Measurements from ENCODE around the gene ADCK2.
"Not testable (repeated sequence)": the region's sequence is repeated elsewhere in the genome, so short reads cannot be mapped to it uniquely, and the experiment has no call there.

ADCK2 gene

DNA sequence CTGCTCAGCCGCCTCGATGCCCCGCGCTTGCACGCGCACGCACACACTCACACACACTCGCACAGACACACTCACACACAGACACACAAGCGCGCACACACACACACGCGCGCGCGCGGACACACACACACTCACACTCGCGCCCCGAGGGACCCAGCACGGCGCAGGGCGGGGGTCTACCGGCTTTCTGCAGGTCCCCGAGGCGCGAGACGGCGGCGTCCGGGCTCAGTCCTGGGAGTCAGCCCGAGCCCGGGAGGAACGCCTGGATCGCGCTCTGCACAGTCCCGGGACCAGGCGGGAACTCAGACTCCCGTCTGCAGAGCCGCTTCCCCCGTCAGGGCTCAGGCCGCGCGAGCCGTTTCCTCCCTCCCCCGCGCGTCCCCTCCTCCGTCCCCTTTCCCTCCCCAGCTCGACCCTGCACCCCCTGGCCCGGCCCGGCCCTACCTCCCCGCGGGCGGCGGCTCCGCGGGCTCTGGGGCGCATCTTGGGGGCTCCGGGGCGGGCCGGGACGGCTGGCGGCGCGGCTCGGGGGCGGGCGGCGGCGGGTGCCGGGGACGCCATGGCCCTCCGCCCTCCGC lies 32.6 kb upstream of the ADCK2 start:
- Mint-ChIP-seq H3K27ac (no peak overlapping the region), H3K9me3 (peaks cover 7% of the 10 kb centered on the region), H3K4me1 (peaks cover 15% of the 10 kb centered on the region), H3K4me3 (peak overlapping the region; percentile 84), H3K27me3 (peaks cover 32% of the 10 kb centered on the region), H3K36me3 (peaks cover 8% of the 10 kb centered on the region)
- DNase-seq (ENCODE audit: low spot score in 2 of 2) (peak in 1 of 2 donors; percentile 33), ATAC-seq (ENCODE audit: low read depth) (peak; percentile 46)

DNA sequence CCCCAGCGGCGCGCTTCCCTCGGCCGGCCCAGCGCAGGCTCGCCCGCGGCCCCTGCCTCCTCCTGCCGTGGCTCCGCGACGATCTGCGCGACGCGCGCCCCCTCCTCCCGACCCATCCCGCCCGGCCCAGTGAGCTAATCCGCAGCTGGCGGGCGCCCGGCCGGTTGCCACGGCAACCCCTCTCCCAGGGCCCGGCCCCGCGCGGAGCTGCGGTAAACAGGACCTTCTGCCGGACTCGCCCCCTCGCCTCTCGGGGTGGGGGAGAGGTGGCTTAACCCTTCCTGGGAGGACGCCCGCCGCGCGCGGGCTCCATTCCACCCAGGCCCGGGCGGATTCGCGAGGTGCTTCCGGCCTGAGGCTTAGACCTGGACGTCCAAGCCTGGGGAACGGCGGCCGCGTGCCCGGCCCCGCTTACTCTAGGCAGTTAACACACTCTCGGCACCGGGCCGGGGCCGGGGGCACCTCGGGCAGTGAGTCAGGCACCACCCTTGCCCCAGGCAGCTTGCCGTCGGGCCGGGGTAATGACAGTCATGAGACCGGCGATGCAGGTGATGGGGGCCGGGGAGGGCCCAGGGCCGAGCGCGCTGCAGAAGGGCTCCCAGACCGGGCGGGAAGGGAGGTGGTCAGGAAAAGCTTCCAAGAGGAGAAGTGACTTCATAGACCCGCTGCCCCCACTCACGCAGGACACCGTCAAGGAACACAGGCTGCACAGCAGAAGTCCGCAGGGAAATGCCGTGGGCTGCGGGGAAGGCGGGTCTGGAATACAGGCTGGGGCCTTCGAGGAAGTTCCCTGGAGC lies 31.8 kb upstream of the ADCK2 start, which contains the start of gene DENND2A:
DENND2A (minus strand) TSS at position 87 of the 797 bp plus-strand sequence. CDS start 38,416 bp downstream, outside the sequence.
- peak within 1 kb of the TSS; percentile 84 for H3K4me3 Mint-ChIP-seq
- peaks cover 7% of the 10 kb centered on the region for H3K9me3 Mint-ChIP-seq
- no peak within 1 kb of the TSS for H3K27ac Mint-ChIP-seq
- peaks cover 8% of the 10 kb centered on the region for H3K36me3 Mint-ChIP-seq
- peaks cover 30% of the 10 kb centered on the region for H3K27me3 Mint-ChIP-seq
- peaks cover 15% of the 10 kb centered on the region for H3K4me1 Mint-ChIP-seq
- DNase-seq (ENCODE audit: low spot score in 2 of 2), result peak in 1 of 2 donors; percentile 43
- ATAC-seq (ENCODE audit: low read depth), result peak; percentile 42

DNA sequence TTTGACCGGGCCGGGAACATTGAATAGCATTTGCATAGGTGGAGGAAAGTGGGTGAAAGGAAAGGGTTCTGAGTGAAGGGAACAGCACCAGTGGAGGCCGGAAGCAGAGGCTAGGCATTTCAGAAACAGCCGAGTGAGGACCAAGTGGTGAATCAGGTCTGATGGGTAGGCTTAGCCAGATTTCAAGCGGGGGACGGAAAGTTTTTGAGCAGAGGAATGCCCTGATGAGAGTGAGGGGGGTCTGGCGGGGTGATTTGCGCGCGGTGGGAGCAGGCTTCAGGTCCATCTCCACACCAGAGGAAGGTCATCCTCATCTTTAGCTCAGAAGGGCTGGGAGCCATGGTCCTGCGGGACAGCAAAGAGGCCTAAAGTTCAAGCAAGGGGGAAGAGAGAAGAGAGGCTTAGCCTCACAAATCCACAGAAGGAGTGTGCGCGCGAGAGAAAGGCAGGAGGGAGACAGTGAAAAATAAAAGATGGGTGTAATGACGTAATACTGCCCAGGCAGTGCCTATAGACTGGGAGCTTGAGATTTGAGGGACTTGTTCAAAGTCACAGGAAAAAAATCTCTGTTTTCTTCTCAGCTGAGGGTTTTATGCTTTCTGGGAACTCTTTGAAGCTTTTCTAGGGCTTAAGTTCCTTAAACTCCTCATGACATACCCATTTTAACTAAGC lies 31.1 kb upstream of the ADCK2 start:
- DNase-seq (ENCODE audit: low spot score in 2 of 2) (no peak), ATAC-seq (ENCODE audit: low read depth) (no peak)
- H3K36me3 Mint-ChIP-seq, result peaks cover 8% of the 10 kb centered on the region
- H3K4me1 Mint-ChIP-seq, result peaks cover 17% of the 10 kb centered on the region
- peaks cover 7% of the 10 kb centered on the region for H3K9me3 Mint-ChIP-seq
- peak overlapping the region; percentile 67 for H3K4me3 Mint-ChIP-seq
- no peak overlapping the region for H3K27ac Mint-ChIP-seq
- H3K27me3 Mint-ChIP-seq, result peaks cover 30% of the 10 kb centered on the region

DNA sequence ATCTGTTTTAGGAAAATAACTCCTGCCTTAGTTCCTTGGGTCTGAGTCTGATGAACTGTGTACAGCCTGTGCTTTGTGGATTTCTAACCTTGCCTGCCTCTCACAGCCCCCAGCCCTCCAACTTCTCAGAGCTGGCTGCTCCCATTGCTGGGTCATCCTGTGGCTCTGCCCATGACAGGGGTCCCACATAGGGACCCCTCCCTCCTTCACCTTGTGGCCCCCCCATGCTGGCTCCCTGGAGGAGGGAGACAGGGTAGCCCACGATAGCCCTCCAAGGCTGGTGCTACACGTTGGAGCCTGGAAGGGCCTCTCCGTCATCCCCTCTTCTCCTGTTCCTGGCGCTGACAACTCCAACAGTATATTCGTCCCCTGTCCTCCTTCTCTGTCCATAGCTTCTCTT lies 29.3 kb upstream of the ADCK2 start:
- DNase-seq (ENCODE audit: low spot score in 2 of 2), result no peak
- Mint-ChIP-seq H3K4me1 (peaks cover 22% of the 10 kb centered on the region), H3K27ac (no peak overlapping the region), H3K4me3 (no peak overlapping the region), H3K27me3 (peaks cover 22% of the 10 kb centered on the region), H3K36me3 (peaks cover 8% of the 10 kb centered on the region), H3K9me3 (peaks cover 7% of the 10 kb centered on the region)
- no peak for ATAC-seq (ENCODE audit: low read depth)

DNA sequence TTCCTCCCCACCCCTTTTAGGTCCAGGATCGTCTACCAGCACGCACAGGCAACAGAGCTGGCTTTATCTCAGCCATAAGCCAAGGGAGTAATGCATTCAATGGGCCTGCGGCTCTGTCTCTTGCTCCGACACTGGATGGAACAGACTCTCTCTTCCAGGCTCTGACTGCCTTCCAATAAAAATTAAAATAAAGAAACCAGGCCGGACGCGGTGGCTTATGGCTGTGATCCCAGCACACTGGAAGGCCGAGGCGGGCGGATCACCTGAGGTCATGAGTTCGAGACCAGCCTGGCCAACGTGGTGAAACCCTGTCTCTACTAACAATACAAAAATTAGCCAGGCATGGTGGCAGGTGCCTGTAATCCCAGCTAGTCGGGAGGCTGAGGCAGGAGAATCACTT lies 28.0 kb upstream of the ADCK2 start:
- H3K27ac Mint-ChIP-seq; H3K4me3 Mint-ChIP-seq; ATAC-seq (ENCODE audit: low read depth); DNase-seq (ENCODE audit: low spot score in 2 of 2); H3K36me3 Mint-ChIP-seq; H3K9me3 Mint-ChIP-seq: not testable (repeated sequence)
- Mint-ChIP-seq H3K4me1 (peaks cover 16% of the 10 kb centered on the region), H3K27me3 (peaks cover 17% of the 10 kb centered on the region)

DNA sequence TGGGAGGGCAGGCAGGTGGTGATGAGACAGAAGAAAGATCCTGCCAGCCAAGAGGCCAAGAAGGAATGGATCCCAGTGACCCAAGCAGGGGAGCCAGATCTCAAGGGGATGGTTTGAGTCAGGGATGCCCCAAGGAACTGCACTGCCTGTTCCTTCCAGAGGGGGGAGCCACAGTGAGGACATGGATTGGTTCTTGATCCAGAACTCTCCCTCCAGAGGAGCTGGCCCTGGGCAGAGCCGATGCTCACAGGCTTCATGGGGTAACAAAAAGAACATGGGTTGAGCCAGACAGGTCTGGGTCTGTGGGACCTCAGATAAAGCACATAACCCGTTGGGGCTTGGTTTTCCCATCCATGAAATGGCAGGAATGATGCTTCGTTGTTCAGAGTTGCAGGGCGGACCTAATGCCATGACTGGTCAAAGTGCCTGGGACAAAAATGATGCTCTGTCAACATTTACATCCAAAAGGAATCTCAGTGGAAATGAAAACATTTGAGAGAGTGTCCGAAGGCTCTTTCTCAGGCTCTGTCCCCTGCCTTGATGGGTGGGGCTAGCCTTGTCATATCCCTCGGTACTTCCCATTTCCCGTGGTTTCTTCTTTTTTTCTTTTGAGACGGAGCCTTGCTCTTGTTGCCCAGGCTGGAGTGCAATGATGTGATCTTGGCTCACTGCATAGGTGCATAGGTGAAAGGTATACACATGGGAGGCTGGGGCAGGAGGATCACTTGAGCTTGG lies 27.4 kb upstream of the ADCK2 start:
- Mint-ChIP-seq H3K9me3 (peaks cover 7% of the 10 kb centered on the region), H3K4me3 (no peak overlapping the region), H3K27ac (no peak overlapping the region), H3K4me1 (peaks cover 13% of the 10 kb centered on the region), H3K36me3 (peaks cover 8% of the 10 kb centered on the region), H3K27me3 (peaks cover 14% of the 10 kb centered on the region)
- ATAC-seq (ENCODE audit: low read depth) (no peak), DNase-seq (ENCODE audit: low spot score in 2 of 2) (no peak)

DNA sequence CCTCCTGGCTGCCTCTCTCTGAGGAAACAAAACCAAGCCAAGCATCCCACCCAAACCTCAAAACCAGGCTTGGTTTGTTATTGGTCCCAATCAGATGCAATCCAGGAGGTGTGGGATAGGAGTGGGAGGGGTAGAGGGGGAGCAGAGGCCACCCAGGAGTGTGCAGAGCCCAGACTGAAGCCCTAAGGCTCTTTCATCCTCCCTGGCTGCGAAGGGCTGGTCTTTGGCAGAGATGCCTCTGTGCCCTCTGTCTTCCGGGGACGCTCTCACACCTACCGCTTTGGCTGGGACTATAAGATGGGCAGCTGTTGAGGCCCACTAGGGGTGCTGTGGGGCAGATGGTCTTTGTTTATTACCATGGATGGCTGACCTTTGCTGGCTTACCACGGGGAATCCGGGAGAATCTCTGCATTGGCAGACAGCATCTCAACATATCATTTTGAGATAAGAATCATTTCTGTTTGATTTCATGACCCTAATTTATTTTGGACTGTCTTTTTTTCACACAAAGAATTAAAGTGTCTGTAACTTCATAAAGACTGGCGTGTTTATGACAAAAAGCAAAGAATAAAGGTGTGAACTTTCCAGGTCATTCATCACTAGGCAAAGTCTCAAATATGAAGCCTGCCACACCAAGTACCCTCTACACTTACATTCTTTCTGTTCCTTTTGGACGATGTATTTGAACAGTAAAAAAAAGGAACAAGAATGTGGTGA lies 25.7 kb upstream of the ADCK2 start:
- Mint-ChIP-seq H3K27me3 (peaks cover 6% of the 10 kb centered on the region), H3K27ac (peak overlapping the region; percentile 7), H3K4me3 (no peak overlapping the region), H3K36me3 (peaks cover 3% of the 10 kb centered on the region), H3K9me3 (peaks cover 2% of the 10 kb centered on the region), H3K4me1 (peaks cover 7% of the 10 kb centered on the region)
- DNase-seq (ENCODE audit: low spot score in 2 of 2) (peak; percentile 42 to 46), ATAC-seq (ENCODE audit: low read depth) (peak; percentile 99)

DNA sequence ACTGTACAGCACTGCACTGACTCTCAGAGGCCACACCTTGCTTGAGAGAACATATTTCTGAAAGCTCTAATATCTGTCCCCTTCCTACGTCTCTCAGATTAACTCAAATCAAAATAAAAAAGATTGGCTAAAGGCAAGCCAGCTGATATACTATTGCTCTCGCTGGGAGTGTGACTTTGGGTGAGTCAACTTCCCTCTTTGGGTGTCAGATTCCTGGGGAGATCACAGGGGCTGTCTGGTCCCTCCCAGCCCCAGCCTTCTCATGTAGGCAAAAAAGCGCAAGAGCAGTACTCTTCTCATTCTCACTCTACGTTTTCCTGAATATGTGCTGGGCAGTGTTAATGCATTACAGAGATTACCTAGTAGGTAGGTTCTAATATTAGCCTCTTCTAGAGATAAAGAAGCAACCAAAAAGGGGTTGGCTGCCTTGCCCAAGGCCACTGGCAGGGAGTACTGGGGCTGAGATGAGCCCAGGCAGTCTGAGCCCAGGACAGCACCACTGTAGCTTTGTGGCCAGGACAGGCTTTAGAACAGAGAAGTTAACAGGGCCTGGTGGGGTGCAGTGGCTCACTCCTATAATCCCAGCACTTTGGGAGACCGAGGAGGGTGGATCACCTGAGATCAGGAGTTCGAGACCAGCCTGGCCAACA lies 23.1 kb upstream of the ADCK2 start:
- H3K9me3 Mint-ChIP-seq, result no peaks in the 10 kb centered on the region
- peaks cover 13% of the 10 kb centered on the region for H3K4me1 Mint-ChIP-seq
- H3K27ac Mint-ChIP-seq, result no peak overlapping the region
- H3K36me3 Mint-ChIP-seq, result no peaks in the 10 kb centered on the region
- no peak for ATAC-seq (ENCODE audit: low read depth)
- DNase-seq (ENCODE audit: low spot score in 2 of 2), result no peak
- no peaks in the 10 kb centered on the region for H3K27me3 Mint-ChIP-seq
- no peak overlapping the region for H3K4me3 Mint-ChIP-seq

DNA sequence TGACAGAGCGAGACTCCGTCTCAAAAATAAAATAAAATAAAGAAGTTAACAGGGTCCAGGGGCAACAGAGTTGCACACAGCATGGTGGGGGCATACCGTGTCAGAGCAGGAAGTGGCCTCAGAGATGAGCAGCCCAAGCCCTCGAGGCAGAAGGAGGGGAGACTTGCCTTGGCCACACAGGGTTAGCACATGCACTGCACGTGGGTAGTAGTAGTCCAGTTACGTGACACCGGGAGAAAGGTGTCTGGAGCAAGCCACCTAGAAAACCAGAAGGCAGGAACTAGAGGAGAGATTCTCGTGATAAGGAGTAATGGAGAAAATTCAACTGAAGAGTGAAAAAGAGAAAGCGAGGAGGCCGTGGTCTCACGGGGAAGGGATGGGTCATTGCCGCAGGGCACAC lies 22.4 kb upstream of the ADCK2 start:
- DNase-seq (ENCODE audit: low spot score in 2 of 2), result no peak
- no peak for ATAC-seq (ENCODE audit: low read depth)
- Mint-ChIP-seq H3K27me3 (no peaks in the 10 kb centered on the region), H3K4me3 (no peak overlapping the region), H3K9me3 (no peaks in the 10 kb centered on the region), H3K27ac (no peak overlapping the region), H3K36me3 (no peaks in the 10 kb centered on the region), H3K4me1 (peaks cover 15% of the 10 kb centered on the region)

DNA sequence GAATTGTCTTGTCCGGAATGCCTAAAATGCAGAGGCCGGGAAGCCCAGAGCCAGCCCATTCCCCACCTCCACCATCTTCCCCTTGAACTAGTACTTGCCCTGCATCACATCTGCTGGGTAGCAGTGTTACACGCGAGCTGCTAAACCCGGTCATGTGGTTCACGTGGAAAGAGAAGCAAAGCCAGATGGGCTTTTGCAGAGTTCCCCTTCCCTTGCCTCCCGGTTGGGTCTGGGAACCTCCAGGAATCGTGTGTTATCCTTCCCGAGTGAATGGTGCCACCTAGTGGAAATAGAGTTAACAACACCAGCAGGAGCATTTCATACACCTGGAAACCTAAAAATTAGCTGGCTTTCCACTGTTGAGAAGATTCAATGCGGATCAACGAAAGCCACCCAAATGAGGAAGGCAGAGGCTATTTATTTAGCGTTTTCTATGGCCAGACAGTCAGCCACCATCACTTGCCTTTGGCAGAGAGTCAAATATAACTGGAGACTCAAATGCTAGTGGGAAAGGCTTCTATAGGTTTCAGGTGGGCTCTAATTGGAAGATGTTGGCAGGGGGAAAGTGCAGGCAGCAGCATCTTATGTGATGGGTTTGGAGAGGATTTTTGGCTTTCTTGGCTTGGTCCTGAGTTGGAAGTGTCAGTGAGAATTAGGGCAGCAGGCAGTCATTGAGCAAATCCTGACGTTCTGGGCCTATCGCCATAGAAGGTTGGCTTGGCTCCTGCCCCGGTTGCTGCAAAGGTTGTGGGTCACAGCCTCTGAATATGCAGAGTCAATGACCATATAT lies 19.2 kb upstream of the ADCK2 start:
- Mint-ChIP-seq H3K27ac (no peak overlapping the region), H3K27me3 (peaks cover 2% of the 10 kb centered on the region), H3K4me1 (peaks cover 23% of the 10 kb centered on the region), H3K4me3 (no peak overlapping the region), H3K36me3 (no peaks in the 10 kb centered on the region), H3K9me3 (no peaks in the 10 kb centered on the region)
- peak; percentile 30 for ATAC-seq (ENCODE audit: low read depth)
- peak; percentile 34 to 37 for DNase-seq (ENCODE audit: low spot score in 2 of 2)

DNA sequence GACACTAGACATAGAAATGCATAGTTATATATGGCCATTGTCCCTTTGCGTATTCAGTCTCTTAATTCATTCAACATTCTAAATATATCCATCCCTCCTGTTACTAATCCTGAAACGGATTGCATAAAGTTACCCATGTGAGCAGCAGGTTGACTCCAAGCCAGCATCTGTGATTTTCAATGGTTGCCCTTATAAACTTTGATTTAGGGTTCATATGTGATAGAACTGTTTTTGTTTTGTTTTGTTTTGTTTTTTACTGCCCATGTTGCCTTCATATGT lies 18.7 kb upstream of the ADCK2 start:
- Mint-ChIP-seq H3K27me3 (peaks cover 2% of the 10 kb centered on the region), H3K4me3 (no peak overlapping the region), H3K4me1 (peaks cover 23% of the 10 kb centered on the region), H3K36me3 (no peaks in the 10 kb centered on the region), H3K9me3 (no peaks in the 10 kb centered on the region), H3K27ac (no peak overlapping the region)
- ATAC-seq (ENCODE audit: low read depth) (no peak), DNase-seq (ENCODE audit: low spot score in 2 of 2) (no peak)

DNA sequence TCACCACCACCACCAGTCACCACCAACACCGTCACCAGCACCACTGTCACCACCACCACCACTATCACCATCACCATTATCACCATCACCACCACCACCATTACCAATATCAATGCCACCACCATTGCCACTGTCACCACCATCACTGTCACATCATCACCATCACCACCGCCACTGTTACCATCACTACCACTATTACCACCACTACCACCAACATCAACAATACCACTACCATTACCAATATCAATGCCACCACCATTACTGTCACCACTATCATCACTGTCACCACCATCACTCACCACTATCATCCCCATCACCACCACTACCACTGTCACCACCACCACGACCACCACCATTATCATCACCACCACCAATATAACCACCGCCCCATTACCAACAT lies 18.1 kb upstream of the ADCK2 start:
- H3K36me3 Mint-ChIP-seq, result no peaks in the 10 kb centered on the region

More for the DNA sequence above, 18.1 kb upstream of the ADCK2 start:
- DNase-seq (ENCODE audit: low spot score in 2 of 2) (no peak), ATAC-seq (ENCODE audit: low read depth) (no peak)
- Mint-ChIP-seq H3K27ac (peak overlapping the region; percentile 1), H3K4me1 (peaks cover 23% of the 10 kb centered on the region), H3K4me3 (no peak overlapping the region), H3K27me3 (peaks cover 2% of the 10 kb centered on the region), H3K9me3 (no peaks in the 10 kb centered on the region)

All from memory B cell (primary cell).